B cell (primary cell): ENCODE data around the gene PLPPR3. TPM values are rescaled to one million over a fixed set of nuclear protein-coding genes. Genes with fewer than 3 reads are reported as not detected.
A peak's percentile ranks its signal among the peaks of the same experiment; 100 is the strongest.

Experiments
- ATAC-seq: fragments of 200-7000 bp; cut with Tn5 transposase; one replicate; pipeline ENCODE4 v1.10.0; 2021; ENCODE audit warnings: low read depth, mild to moderate bottlenecking, moderate number of reproducible peaks, moderate library complexity
- CTCF ChIA-PET: fragments of 350-600 bp; sonication (Branson Sonifier 250); formaldehyde crosslinking; loops from one replicate; lab custom pipeline; 2021; ENCODE audit warnings: antibody characterized with exemption, inconsistent platforms; lab: Charles Lee
- POLR2A ChIA-PET: fragments of 350-600 bp; sonication (Branson Sonifier 250); formaldehyde crosslinking; loops from one replicate; lab custom pipeline; 2021; ENCODE audit warnings: antibody characterized with exemption; lab: Charles Lee
- DNase-seq: peaks from one replicate; pipeline ENCODE4 v3.0.0; 2013
- H2AFZ ChIP-seq: 2 replicates; pipeline ENCODE4 v1.6.1; 2012; ENCODE audit warnings: mild to moderate bottlenecking, low read depth, low read length; ENCODE audit not compliant: insufficient read depth, poor library complexity, severe bottlenecking
- H3K27ac ChIP-seq, 2 donors: 1 replicate in 1 of 2; 2 replicates in 1 of 2; pipeline ENCODE4 v1.5.1; 2012 to 2013; ENCODE audit warnings: low read length in 2 of 2, mild to moderate bottlenecking in 2 of 2, moderate library complexity in 1 of 2
- H3K27me3 ChIP-seq, 4 experiments: fragments of 200-600 bp in 1 of 4; sonication (generic) in 1 of 4; replicated peaks in 1 of 4; 1 replicate in 2 of 4; 2 replicates in 2 of 4; pipeline versions ENCODE4 v1.6.1 to v1.7.0; 2013 to 2016; ENCODE audit warnings: low read length in 3 of 4, mild to moderate bottlenecking in 2 of 4, mixed read lengths in 1 of 4, moderate library complexity in 1 of 4; ENCODE audit not compliant: insufficient read depth in 4 of 4, control insufficient read depth in 3 of 4; ENCODE audit errors: control extremely low read depth in 1 of 4
- H3K36me3 ChIP-seq, 2 experiments: replicated peaks in 1 of 2; 1 replicate in 1 of 2; 2 replicates in 1 of 2; pipeline versions ENCODE4 v1.6.1 to v1.7.1; 2013; ENCODE audit warnings: low read length in 1 of 2; ENCODE audit not compliant: insufficient read depth in 2 of 2, control insufficient read depth in 1 of 2; ENCODE audit errors: control extremely low read depth in 1 of 2, extremely low read depth in 1 of 2
- H3K4me1 ChIP-seq, 2 donors: fragments of 200-600 bp in 1 of 2; sonication (generic) in 1 of 2; 1 replicate in 1 of 2; 2 replicates in 1 of 2; pipeline versions ENCODE4 v1.5.1 to v1.6.1; 2013 to 2017; ENCODE audit warnings: low read length in 2 of 2; ENCODE audit not compliant: control insufficient read depth in 2 of 2, insufficient read depth in 2 of 2
- H3K4me2 ChIP-seq: replicated peaks from 2 replicates; pipeline ENCODE3; 2012; ENCODE audit warnings: mild to moderate bottlenecking, low read depth, low read length; ENCODE audit not compliant: poor library complexity, severe bottlenecking
- H3K4me3 ChIP-seq, 5 experiments: fragments of 200-600 bp in 1 of 5; sonication (generic) in 1 of 5; 1 replicate in 3 of 5; 2 replicates in 2 of 5; pipeline versions ENCODE4 v1.5.1 to v1.7.0; 2011 to 2016; ENCODE audit warnings: low read length in 4 of 5, mild to moderate bottlenecking in 4 of 5, low read depth in 2 of 5, control low read depth in 1 of 5, moderate library complexity in 1 of 5; ENCODE audit not compliant: insufficient read depth in 1 of 5; ENCODE audit errors: control extremely low read depth in 1 of 5, extremely low read depth in 1 of 5
- H3K79me2 ChIP-seq: fragments of 200-600 bp; sonication (generic); one replicate; pipeline ENCODE4 v1.6.0; 2016; ENCODE audit warnings: low read length; ENCODE audit not compliant: control insufficient read depth, insufficient read depth
- H3K9ac ChIP-seq: fragments of 200-600 bp; sonication (generic); 2 replicates; pipeline ENCODE4 v1.6.1; 2017; ENCODE audit warnings: mild to moderate bottlenecking, low read length, moderate library complexity
- H3K9me3 ChIP-seq, 3 donors: one replicate each; pipeline versions ENCODE4 v1.6.1 to v1.7.1; 2013; ENCODE audit warnings: low read length in 2 of 3; ENCODE audit not compliant: control insufficient read depth in 2 of 3, insufficient read depth in 1 of 3; ENCODE audit errors: control extremely low read depth in 1 of 3
- H4K20me1 ChIP-seq: 2 replicates; pipeline ENCODE4 v1.6.0; 2012; ENCODE audit warnings: mild to moderate bottlenecking, low read length; ENCODE audit not compliant: insufficient read depth, control insufficient read depth, poor library complexity, severe bottlenecking
- H3K27ac Mint-ChIP-seq: one replicate; pipeline ENCODE4 v1.8.0; 2021; ENCODE audit warnings: mixed read lengths
- H3K27me3 Mint-ChIP-seq: one replicate; pipeline ENCODE4 v1.8.0; 2021; ENCODE audit warnings: mixed read lengths
- H3K4me1 Mint-ChIP-seq: one replicate; pipeline ENCODE4 v1.8.0; 2021; ENCODE audit warnings: mixed read lengths
- H3K4me3 Mint-ChIP-seq: one replicate; pipeline ENCODE4 v1.8.0; 2021; ENCODE audit warnings: mixed read lengths
- H3K9me3 Mint-ChIP-seq: one replicate; pipeline ENCODE4 v1.8.0; 2022; ENCODE audit warnings: mixed read lengths; ENCODE audit not compliant: insufficient read depth
- CTCF ChIP-seq: fragments of 200-600 bp; IDR thresholded peaks from one replicate; pipeline ENCODE4 v1.8.0; 2022; ENCODE audit warnings: antibody characterized with exemption, mild to moderate bottlenecking
- EZH2 ChIP-seq: IDR thresholded peaks from 2 replicates; pipeline ENCODE4 v1.6.1; 2012; ENCODE audit warnings: borderline replicate concordance, low read depth, mild to moderate bottlenecking, moderate library complexity, low read length; ENCODE audit not compliant: insufficient read depth, poor library complexity, severe bottlenecking
- WGBS: methylation state at CpG from one replicate; pipeline ENCODE4 v1.1.5; 2013; ENCODE audit warnings: missing lambda C conversion rate; ENCODE audit not compliant: insufficient coverage; 5-methylcytosine and 5-hydroxymethylcytosine counted together
- intact Hi-C: fragments of 100-400 bp; cut with micrococcal nuclease; formaldehyde crosslinking; loops from one replicate; pipeline ENCODE4 v1.10.0; 2022
- polyA plus RNA-seq: library from polyadenylated mRNA; depleted of rRNA; stranded (reverse); fragments of >200 nt; gene quantifications from 2 replicates; pipeline ENCODE4 v1.2.3, GENCODE V29; 2012
- total RNA-seq, 2 donors: library from RNA; stranded (reverse); fragments of 120-200 nt in 1 of 2; gene quantifications; 1 replicate in 1 of 2; 2 replicates in 1 of 2; pipeline versions ENCODE4 v1.2.3 to v1.2.4, GENCODE V29; 2013 to 2022

The PLPPR3 gene
- total and polyA plus RNA-seq, 2 donors (not counting 1 experiment from before 2014, with no cell fraction given): not detected

DNA sequence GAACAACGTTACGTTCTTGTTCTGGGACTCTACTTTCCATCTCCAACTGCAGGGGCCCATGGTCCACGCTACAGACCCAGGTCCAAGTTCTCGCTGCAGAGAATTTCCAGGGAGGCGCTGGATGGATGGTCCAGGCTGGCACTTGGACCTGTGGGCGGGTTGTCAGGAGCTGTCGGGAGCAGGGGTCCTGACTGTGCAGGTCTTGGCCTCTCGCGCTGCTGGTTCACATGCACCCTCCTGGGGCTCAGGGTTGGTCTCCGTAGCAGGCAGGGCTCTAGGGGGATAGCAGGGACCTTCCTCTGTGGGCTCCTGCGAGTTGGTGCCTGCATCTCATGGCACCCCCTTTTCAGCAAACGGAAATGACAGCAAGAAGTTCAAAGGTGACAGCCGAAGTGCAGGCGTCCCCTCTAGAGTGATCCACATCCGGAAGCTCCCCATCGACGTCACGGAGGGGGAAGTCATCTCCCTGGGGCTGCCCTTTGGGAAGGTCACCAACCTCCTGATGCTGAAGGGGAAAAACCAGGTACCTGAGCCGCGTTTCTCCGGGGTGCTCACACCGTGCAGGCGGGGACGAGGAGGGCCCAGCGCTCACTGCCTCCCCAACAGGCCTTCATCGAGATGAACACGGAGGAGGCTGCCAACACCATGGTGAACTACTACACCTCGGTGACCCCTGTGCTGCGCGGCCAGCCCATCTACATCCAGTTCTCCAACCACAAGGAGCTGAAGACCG is 17.9 kb downstream of the PLPPR3 start:
- Mint-ChIP-seq H3K9me3 (no peaks in the 10 kb centered on the region), H3K4me1 (peaks cover 35% of the 10 kb centered on the region), H3K27me3 (no peaks in the 10 kb centered on the region), H3K4me3 (no peak overlapping the region), H3K27ac (no peak overlapping the region)
- POLR2A ChIA-PET: no interaction called here
- peaks cover 6 to 80% of the 10 kb centered on the region in 2 experiments for H3K36me3 ChIP-seq
- H4K20me1 ChIP-seq: peaks cover 100% of the 10 kb centered on the region
- DNase-seq (peak; percentile 21), ATAC-seq (no peak)
- CTCF ChIA-PET: no interaction called here
- no peak overlapping the region for H3K27ac ChIP-seq
- H3K4me2 ChIP-seq: no peak overlapping the region
- H3K9me3 ChIP-seq: no peaks in the 10 kb centered on the region
- TF ChIP-seq CTCF: no peak
- no peak for TF ChIP-seq EZH2
- no peak overlapping the region for H2AFZ ChIP-seq
- intact Hi-C loops: no loop called here
- H3K27me3 ChIP-seq: no peaks in the 10 kb centered on the region
- H3K4me3 ChIP-seq: no peak overlapping the region
- H3K4me1 ChIP-seq: peaks cover 22 to 31% of the 10 kb centered on the region in 2 donors
- 99% methylated on average over 31 of the region's 31 CpGs for WGBS
- peaks cover 93% of the 10 kb centered on the region for H3K79me2 ChIP-seq
- no peak overlapping the region for H3K9ac ChIP-seq

- H3K4me3 ChIP-seq: no peak overlapping the region
- H3K4me2 ChIP-seq: no peak overlapping the region
- H3K27me3 ChIP-seq: no peaks in the 10 kb centered on the region
- H3K79me2 ChIP-seq: peaks cover 100% of the 10 kb centered on the region
- peaks cover 22 to 38% of the 10 kb centered on the region in 2 donors for H3K4me1 ChIP-seq
- Mint-ChIP-seq H3K27me3 (no peaks in the 10 kb centered on the region), H3K27ac (no peak overlapping the region), H3K4me3 (no peak overlapping the region), H3K9me3 (no peaks in the 10 kb centered on the region), H3K4me1 (peaks cover 40% of the 10 kb centered on the region)
- TF ChIP-seq CTCF: no peak
- TF ChIP-seq EZH2: no peak
- intact Hi-C loops: no loop called here
- POLR2A ChIA-PET: no interaction called here
- DNase-seq: peak; percentile 13
- H3K9ac ChIP-seq: no peak overlapping the region
- CTCF ChIA-PET: no interaction called here
- peaks cover 6 to 78% of the 10 kb centered on the region in 2 experiments for H3K36me3 ChIP-seq
- H3K9me3 ChIP-seq: no peaks in the 10 kb centered on the region
- no peak overlapping the region for H2AFZ ChIP-seq
- H4K20me1 ChIP-seq: peaks cover 100% of the 10 kb centered on the region
- WGBS: 95% methylated on average over 10 of the region's 17 CpGs
- no peak for ATAC-seq
- no peak overlapping the region for H3K27ac ChIP-seq
Measured at GRCh38 chr19:803099-803561, 18.6 kb downstream of the PLPPR3 start.
